Omental fat pad (tissue), 4 donors: ENCODE measurements around the gene TUFT1. TPM values are rescaled to one million over a fixed set of nuclear protein-coding genes. Genes with fewer than 3 reads are reported as not detected.
A peak's percentile ranks its signal among the peaks of the same experiment; 100 is the strongest.

Experiments
- ATAC-seq: fragments of 150-250 bp; one replicate; pipeline ENCODE4 v1.9.1; 2016; ENCODE audit warnings: mild to moderate bottlenecking, moderate library complexity; ENCODE audit not compliant: low FRiP score
- DNase-seq: peaks from one replicate; pipeline ENCODE4 v3.0.0-alpha.2; 2019; ENCODE audit warnings: low spot score
- CTCF ChIP-seq, 3 donors: fragments of 450-650 bp; IDR thresholded peaks; one replicate each; pipeline ENCODE4 v1.5.1; 2016 to 2017; ENCODE audit warnings: antibody characterized with exemption in 3 of 3, mild to moderate bottlenecking in 3 of 3, moderate library complexity in 2 of 3
- total RNA-seq, 4 donors: library from RNA; depleted of rRNA; stranded (reverse); fragments of >200 nt; gene quantifications; one replicate each; pipeline ENCODE4 v1.1.0, GENCODE V29; 2016

Gene TUFT1
- total RNA-seq, 4 donors from 2014 or later, result 5.0 to 12.8 (median 7.7) TPM

GRCh38 chr1:151511636-151512215 is 28.4 kb upstream of the TUFT1 start:
- DNase-seq (no peak), ATAC-seq (no peak)
- no peak for TF ChIP-seq CTCF (IDR thresholded peaks at IDR 0.05)

- no peak for ATAC-seq
- DNase-seq, result no peak
- no peak for TF ChIP-seq CTCF (IDR thresholded peaks at IDR 0.05)
Measured at GRCh38 chr1:151512326-151512725, 27.8 kb upstream of the TUFT1 start.

GRCh38 chr1:151512801-151513625 is 27.1 kb upstream of the TUFT1 start:
- no peak for ATAC-seq
- no peak for TF ChIP-seq CTCF (IDR thresholded peaks at IDR 0.05)
- DNase-seq, result no peak

- ATAC-seq (peak; percentile 43), DNase-seq (no peak)
- no peak for TF ChIP-seq CTCF (IDR thresholded peaks at IDR 0.05)
Measured at GRCh38 chr1:151513626-151514121, 26.4 kb upstream of the TUFT1 start.

GRCh38 chr1:151514366-151514765 is 25.7 kb upstream of the TUFT1 start:
- ATAC-seq (no peak), DNase-seq (no peak)
- no peak for TF ChIP-seq CTCF (IDR thresholded peaks at IDR 0.05)

- DNase-seq (no peak), ATAC-seq (no peak)
- no peak for TF ChIP-seq CTCF (IDR thresholded peaks at IDR 0.05)
Measured at GRCh38 chr1:151515265-151515664, 24.8 kb upstream of the TUFT1 start.
